ENCODE data around the gene GPR183. TPM values are rescaled to one million over a fixed set of nuclear protein-coding genes. Genes with fewer than 3 reads are reported as not detected.

Gene GPR183
- total RNA-seq, 1 experiment from 2014 or later, result 0.15 TPM

- in situ Hi-C loops (cut with HindIII; ENCODE audit: low pct_unique_long_range_greater_than_20kb, low sequenced_read_pairs), result no loop called here
- TF ChIP-seq POLR2AphosphoS5 (IDR thresholded peaks at IDR 0.05; ENCODE audit: low read depth, low read length) (no peak), SIN3A (IDR thresholded peaks at IDR 0.05; ENCODE audit: borderline replicate concordance, insufficient read depth, low read depth, low read length) (no peak), TCF7L2 (IDR thresholded peaks at IDR 0.05; ENCODE audit: low read depth, low read length) (no peak), REST (IDR thresholded peaks at IDR 0.05; ENCODE audit: insufficient read depth in 1 of 2, low read depth in 2 of 2, low read length in 1 of 2) (no peak), CTCF (IDR thresholded peaks at IDR 0.05) (no peak)
- Histone ChIP-seq H3K27ac (ENCODE audit: low read length) (no peak overlapping the region), H3K36me3 (ENCODE audit: control insufficient read depth, insufficient read depth, low read length) (no peaks in the 10 kb centered on the region; the same call in 1 of the 2 replicates), H3K9me3 (ENCODE audit: control insufficient read depth, insufficient read depth, low read depth, low read length) (no peaks in the 10 kb centered on the region), H3K27me3 (ENCODE audit: control insufficient read depth, insufficient read depth, low read length) (no peaks in the 10 kb centered on the region), H3K4me1 (ENCODE audit: control insufficient read depth, insufficient read depth, low read length) (no peaks in the 10 kb centered on the region), H3K4me3 (ENCODE audit: low read depth in 2 of 2, low read length in 2 of 2) (no peak overlapping the region)
- ChIA-PET CTCF (no interaction called here), POLR2A (no interaction called here)
- no TSS peak for BruUV-seq (replicated peaks)
- no peak for ATAC-seq
- intact Hi-C loops (cut with micrococcal nuclease; ENCODE audit: unreplicated experiment), result no loop called here
- no peak for DNase-seq (ENCODE audit: low read depth, low spot score)
These were observed 28.4 kb upstream of the GPR183 start for GRCh38 chr13:99335603-99336002.

GRCh38 chr13:99335087-99335486 is 27.9 kb upstream of the GPR183 start:
- in situ Hi-C loops (cut with HindIII; ENCODE audit: low pct_unique_long_range_greater_than_20kb, low sequenced_read_pairs), result no loop called here

More at GRCh38 chr13:99335087-99335486, 27.9 kb upstream of the GPR183 start:
- TF ChIP-seq CTCF (IDR thresholded peaks at IDR 0.05), result no peak
- no peak for TF ChIP-seq REST (IDR thresholded peaks at IDR 0.05; ENCODE audit: insufficient read depth in 1 of 2, low read depth in 2 of 2, low read length in 1 of 2)
- no peak for TF ChIP-seq SIN3A (IDR thresholded peaks at IDR 0.05; ENCODE audit: borderline replicate concordance, insufficient read depth, low read depth, low read length)
- no peak for TF ChIP-seq POLR2AphosphoS5 (IDR thresholded peaks at IDR 0.05; ENCODE audit: low read depth, low read length)
- TF ChIP-seq TCF7L2 (IDR thresholded peaks at IDR 0.05; ENCODE audit: low read depth, low read length), result no peak
- ChIA-PET POLR2A (no interaction called here), CTCF (no interaction called here)
- no peak for DNase-seq (ENCODE audit: low read depth, low spot score)
- Histone ChIP-seq H3K36me3 (ENCODE audit: control insufficient read depth, insufficient read depth, low read length) (no peaks in the 10 kb centered on the region), H3K4me1 (ENCODE audit: control insufficient read depth, insufficient read depth, low read length) (no peaks in the 10 kb centered on the region), H3K9me3 (ENCODE audit: control insufficient read depth, insufficient read depth, low read depth, low read length) (no peaks in the 10 kb centered on the region), H3K4me3 (ENCODE audit: low read depth in 2 of 2, low read length in 2 of 2) (no peak overlapping the region), H3K27me3 (ENCODE audit: control insufficient read depth, insufficient read depth, low read length) (no peaks in the 10 kb centered on the region), H3K27ac (ENCODE audit: low read length) (no peak overlapping the region)
- ATAC-seq, result no peak
- no TSS peak for BruUV-seq (replicated peaks)
- intact Hi-C loops (cut with micrococcal nuclease; ENCODE audit: unreplicated experiment), result no loop called here

Data from Panc1 (cell line).